ENCODE measurements around the gene KREMEN1. TPM values are rescaled to one million over a fixed set of nuclear protein-coding genes. Genes with fewer than 3 reads are reported as not detected.
"Not testable (repeated sequence)": the region's sequence is repeated elsewhere in the genome, so short reads cannot be mapped to it uniquely, and the experiment has no call there.

KREMEN1 gene
- total and polyA plus RNA-seq, 8 donors, result 24.6 to 49.7 (median 33.6) TPM

DNA sequence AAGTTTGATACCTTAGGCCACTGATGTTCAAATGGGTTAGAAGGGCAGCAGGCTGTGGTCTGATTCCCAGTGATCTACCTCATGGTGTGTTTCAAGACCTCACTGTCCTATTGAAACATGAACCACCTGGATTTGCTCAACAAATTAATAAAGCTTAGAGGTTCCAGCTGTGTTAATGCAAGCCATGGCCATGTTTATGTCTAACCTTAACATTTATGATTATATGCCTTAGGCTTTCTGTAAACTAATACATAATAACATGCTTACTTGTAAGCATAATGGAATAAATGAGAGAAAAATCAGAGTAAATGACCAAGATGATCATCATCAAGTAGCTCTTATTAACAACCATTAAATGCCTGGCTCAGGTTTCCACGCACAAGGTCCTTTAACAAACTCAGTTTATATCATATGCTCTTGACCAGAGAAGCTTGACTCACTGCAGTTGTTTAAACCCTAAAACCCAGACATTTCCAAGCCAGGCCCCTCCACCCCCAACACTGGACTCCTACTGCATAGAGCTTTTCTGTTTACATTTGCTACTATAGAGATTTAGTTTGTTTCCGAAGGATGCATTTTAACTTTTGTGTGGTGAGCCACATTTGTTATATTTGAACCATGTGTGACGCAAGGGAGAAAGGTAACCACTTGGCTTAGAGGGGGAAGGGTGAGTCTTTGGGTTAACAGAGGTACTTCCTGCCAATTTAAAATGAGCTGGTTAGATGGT lies 43.7 kb downstream of the KREMEN1 start:
- Histone ChIP-seq H3K36me3 (no peaks in the 10 kb centered on the region), H3K4me1 (peaks cover 0 to 26% of the 10 kb centered on the region in 2 donors), H3K9me3 (no peaks in the 10 kb centered on the region), H3K27ac (no peak overlapping the region), H3K27me3 (no peaks in the 10 kb centered on the region), H3K4me3 (no peak overlapping the region)
- intact Hi-C loops (cut with DNase I), result no loop called here
- TF ChIP-seq CTCF (IDR thresholded peaks at IDR 0.05), result no peak
- ATAC-seq, result no peak
- no peak for DNase-seq

DNA sequence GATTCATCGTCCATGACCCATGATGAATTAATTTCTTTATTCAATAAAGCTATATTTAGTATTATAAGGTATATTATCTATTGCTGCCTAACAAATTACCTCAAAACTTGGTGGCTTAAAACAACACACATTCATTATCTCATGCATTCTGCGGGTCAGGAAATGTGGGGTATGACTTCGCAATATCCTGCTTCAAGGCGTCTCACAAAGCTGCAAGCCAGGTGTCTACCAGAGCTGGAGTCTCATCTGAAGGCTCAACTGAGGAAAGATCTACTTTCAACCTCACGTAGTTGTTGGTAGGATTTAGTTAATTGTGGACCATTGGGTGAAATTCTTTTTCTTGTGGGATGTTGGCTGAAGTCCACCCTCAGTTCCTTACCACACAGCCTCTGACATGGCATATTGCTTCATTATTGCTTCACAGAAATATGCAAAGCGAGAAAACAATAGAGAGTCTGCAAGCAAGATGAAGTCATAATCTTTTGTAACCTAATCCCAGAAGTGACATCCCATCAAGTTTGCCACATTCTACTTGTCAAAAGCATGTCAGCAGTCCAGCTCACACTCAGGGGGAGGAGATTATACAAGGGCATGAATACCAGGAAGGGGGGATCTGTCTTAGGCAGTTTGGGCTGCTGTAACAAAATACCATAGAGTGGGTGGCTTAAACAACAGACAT lies 45.1 kb downstream of the KREMEN1 start:
- ATAC-seq, result peak; percentile 22
- H3K27ac ChIP-seq, result peak overlapping the region in 1 of 2 donors; percentile 82
- no peak overlapping the region for H3K4me3 ChIP-seq
- intact Hi-C loops (cut with DNase I), result no loop called here
- TF ChIP-seq CTCF (IDR thresholded peaks at IDR 0.05), result no peak
- H3K36me3 ChIP-seq, result no peaks in the 10 kb centered on the region
- peaks cover 0 to 26% of the 10 kb centered on the region in 2 donors for H3K4me1 ChIP-seq
- no peaks in the 10 kb centered on the region for H3K9me3 ChIP-seq
- no peaks in the 10 kb centered on the region for H3K27me3 ChIP-seq
- DNase-seq, result no peak

- H3K36me3 ChIP-seq; DNase-seq; H3K4me3 ChIP-seq; ATAC-seq; H3K27me3 ChIP-seq; H3K9me3 ChIP-seq; H3K27ac ChIP-seq; intact Hi-C loops (cut with DNase I): not testable (repeated sequence)
- peaks cover 0 to 26% of the 10 kb centered on the region in 2 donors for H3K4me1 ChIP-seq
Measured at GRCh38 chr22:29120098-29120912, 47.5 kb downstream of the KREMEN1 start.

DNA sequence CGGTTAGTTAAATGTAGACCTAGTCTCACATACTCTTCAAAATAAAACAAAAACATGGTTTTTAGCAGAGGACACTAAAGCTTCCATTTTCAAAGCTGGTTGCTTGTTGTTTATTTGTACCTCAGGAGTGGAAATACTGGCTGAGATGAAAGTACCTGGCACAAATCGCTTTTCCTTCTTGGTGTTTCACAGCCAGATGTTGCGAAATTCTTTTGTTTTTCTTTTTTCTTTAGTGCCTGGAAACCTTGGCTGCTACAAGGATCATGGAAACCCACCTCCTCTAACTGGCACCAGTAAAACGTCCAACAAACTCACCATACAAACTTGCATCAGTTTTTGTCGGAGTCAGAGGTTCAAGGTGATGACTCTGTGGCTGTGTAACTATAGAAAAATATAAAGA lies 48.3 kb downstream of the KREMEN1 start:
- ATAC-seq (peak; percentile 41), DNase-seq (no peak)
- Histone ChIP-seq H3K27ac (no peak overlapping the region), H3K4me1 (peaks cover 0 to 26% of the 10 kb centered on the region in 2 donors), H3K9me3 (no peaks in the 10 kb centered on the region), H3K36me3 (peaks cover 0 to 12% of the 10 kb centered on the region in 2 donors), H3K4me3 (no peak overlapping the region), H3K27me3 (no peaks in the 10 kb centered on the region)
- TF ChIP-seq CTCF (IDR thresholded peaks at IDR 0.05), result no peak
- intact Hi-C loops (cut with DNase I), result no loop called here

DNA sequence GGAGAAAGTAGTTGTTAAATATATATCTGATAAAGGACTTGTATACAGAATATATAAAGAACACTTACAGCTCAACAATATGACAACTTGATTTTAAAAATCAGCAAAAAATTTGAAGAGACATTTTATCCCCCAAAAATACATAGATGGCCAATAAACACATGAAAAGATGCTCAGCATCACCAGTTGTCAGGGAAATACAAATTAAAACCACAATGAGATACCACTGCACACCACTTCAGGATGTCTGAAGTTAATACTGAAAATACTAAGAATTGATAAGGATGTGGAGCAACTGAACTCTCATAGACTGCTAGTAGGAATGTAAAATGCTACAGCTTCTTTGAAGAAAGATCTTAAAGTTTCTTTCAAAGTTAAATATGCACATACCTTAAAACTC lies 49.2 kb downstream of the KREMEN1 start:
- intact Hi-C loops (cut with DNase I), result no loop called here
- no peak for TF ChIP-seq CTCF (IDR thresholded peaks at IDR 0.05)
- H3K4me3 ChIP-seq, result no peak overlapping the region
- no peaks in the 10 kb centered on the region for H3K9me3 ChIP-seq
- peaks cover 0 to 12% of the 10 kb centered on the region in 2 donors for H3K36me3 ChIP-seq
- peaks cover 0 to 20% of the 10 kb centered on the region in 2 donors for H3K4me1 ChIP-seq
- H3K27me3 ChIP-seq, result no peaks in the 10 kb centered on the region
- no peak overlapping the region for H3K27ac ChIP-seq
- DNase-seq, result no peak
- ATAC-seq, result no peak
